Measurements from ENCODE around the gene PIP5K1B.
"Not testable (repeated sequence)": the region's sequence is repeated elsewhere in the genome, so short reads cannot be mapped to it uniquely, and the experiment has no call there.

The PIP5K1B gene

GRCh38 chr9:69036799-69037198 lies 331.8 kb downstream of the PIP5K1B start:
- DNase-seq = no peak

DNA sequence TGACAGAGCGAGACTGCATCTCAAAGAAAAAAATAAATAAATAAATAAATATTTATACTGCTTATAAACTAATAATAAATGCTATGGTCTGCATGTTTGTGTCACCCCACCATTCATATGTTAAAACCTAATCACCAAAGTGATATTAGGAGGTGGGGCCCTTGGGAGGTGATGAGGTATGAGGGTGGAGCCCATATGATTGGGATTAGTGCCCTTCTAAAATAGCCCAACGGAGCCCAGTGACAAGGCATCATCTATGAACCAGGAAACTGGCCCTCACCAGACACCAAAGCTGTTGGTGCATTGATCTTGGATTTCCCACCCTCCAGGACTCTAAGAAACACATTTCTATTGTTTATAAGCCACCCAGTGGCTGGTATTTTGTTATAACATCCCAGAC lies 335.6 kb downstream of the PIP5K1B start:
- no peak for DNase-seq

DNA sequence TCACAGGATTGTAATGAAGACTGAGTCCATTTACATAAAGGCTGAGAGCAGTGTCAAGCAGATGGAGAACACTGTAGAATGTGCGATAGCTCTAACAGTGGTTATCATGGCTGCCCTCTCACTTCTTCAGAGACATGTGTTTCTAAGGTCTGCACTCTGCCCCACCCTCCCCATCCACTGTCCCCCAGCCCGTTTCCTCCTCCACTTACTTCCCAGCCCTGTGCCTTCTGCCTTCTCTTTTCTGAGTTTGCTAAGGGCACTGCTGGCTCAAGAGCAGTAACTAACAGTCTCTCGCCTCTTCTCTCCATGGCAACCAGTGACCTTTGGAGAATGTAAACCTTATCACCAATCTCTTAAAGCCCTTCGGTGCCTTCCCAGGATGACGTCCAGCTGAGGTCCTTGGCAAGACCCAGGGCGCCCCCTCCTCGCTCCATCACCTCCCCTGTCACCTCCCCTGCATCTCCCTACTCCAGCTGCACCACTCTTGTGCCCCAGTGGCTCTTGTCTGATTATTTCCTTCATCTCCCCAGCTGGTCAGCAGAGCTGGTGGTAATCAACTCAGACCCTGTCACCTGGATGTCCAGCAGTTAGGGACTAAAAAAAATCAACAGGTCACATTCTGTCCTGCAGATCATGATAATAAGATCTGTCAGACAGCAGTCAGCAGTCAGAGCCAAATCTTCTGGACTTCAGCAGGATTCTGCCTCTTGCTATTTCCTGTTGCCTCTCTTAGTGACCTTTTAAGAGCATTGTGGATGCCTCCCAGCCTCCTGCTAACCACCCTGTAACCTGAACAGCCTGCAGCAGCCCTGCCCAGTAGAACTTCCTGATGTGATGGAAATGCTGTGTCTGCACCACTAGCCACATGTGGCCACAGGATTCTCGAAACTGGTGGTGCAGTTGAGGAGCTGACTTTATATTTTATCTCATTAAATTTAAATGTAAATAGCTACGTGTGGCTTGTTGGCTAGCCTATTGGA lies 339.5 kb downstream of the PIP5K1B start:
- no peak for DNase-seq

- no peak for DNase-seq
These were observed 340.8 kb downstream of the PIP5K1B start for GRCh38 chr9:69045821-69046220.

GRCh38 chr9:69046723-69047122 lies 341.7 kb downstream of the PIP5K1B start:
- DNase-seq = no peak

DNA sequence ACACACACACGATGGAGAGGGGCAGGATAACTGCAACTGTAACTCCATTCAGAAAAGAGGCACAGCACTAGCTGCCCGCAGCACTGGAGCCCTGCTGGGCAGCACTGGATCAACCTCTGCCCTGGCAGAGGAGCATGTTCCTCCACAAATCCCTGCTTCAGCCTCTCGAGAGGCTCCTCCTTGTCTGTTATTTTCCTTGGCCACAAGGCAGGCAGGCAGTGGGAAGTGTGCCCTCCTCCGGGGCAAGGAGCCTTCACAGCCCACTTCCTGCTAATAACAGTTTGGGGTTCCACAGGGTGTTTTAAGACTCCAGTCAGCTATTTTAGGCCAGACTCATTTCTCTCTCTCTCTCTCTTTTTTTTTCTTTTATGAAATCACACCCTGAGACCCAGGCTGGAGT lies 342.3 kb downstream of the PIP5K1B start:
- no peak for DNase-seq

DNA sequence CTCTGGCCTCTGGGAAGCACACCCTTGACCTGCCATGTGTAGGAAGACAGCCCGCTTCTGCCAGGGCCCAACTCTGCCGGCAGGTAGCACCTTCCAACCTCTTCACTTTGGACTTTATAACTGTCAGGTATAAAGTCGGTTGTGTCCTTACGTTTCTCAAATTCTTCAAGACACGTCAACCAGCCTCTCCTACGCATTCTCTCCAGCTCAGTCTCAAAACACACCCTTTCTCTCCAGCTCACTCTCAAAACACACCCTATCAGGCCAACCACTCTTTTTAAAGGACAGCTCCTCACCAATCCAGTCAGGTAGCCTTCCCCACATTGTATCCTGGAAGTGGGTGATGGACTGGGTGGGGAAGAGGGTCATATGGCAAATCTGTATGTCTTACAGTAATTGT lies 344.1 kb downstream of the PIP5K1B start:
- no peak for DNase-seq

DNA sequence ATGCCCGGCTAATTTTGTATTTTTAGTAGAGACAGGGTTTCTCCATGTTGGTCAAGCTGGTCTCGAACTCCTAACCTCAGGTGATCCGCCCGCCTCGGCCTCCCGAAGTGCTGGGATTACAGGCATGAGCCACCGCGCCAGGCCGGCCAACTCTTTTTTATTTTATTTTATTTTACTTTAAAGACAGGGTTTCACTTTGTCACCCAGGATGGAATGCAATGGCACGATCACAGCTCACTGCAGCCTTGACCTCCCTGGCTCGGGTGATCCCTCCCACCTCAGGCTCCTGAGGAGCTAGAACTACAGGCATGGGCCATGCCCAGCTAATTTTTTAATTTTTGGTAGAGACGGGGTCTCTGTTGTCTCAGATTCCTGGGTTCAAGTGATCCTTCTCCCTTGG lies 345.9 kb downstream of the PIP5K1B start:
- not testable (repeated sequence) for DNase-seq

DNA sequence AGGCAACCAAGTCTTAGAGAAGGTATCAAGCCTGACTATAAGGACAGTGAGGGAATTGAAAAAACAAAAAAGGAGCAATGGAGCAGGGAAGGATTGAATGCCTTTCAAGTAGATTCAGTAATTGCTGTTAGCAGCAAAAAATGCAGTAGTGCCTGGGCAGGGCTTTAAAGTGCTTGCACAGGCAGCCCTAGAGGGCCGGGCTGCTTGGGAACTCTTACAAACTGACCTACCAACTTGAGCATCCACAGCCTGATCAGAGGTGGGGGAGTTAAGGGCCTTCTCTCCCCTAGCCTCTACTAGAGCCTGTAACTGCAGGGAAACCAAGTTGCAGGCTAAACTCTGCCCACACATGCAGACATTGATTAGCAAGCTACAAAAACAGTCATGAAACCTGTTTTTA lies 349.9 kb downstream of the PIP5K1B start:
- no peak for DNase-seq

DNA sequence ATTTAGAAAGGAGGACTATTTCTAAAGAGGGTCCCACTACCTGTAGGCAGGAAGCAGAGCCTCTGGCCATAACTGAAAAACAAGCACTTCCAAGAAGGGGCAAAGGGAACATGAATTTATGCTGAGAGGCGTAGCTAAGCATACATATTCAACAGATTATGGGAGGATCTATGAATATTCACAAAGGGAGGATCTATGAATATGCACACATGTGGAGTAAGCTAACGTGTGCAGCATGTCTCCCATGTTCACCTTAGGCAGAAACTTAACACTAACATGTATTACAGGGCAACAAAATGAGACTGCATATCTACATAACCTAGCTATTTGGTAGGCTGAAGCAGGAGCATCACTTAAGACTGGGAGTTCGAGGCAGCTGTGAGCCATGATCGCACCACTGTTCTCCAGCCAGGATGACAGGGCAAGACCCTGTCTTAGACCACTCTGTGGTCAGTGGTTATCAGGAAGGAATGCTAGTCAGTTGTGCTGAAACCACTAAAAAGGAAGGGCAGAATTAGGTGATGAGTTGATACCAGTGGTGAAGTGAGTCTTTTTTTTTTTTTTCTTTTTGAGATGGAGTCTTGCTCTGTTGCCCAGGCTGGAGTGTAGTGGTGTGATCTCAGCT lies 351.3 kb downstream of the PIP5K1B start:
- DNase-seq = no peak

- DNase-seq = no peak
These were observed 353.1 kb downstream of the PIP5K1B start for GRCh38 chr9:69058101-69058500.

Data from stimulated activated CD8-positive, alpha-beta memory T cell treated with anti-CD3 and anti-CD28 coated beads, Interleukin-4, amount 100 ng/mL, for 48 hours (primary cell).